ENCODE measurements around the gene ACTR1A.

ACTR1A gene

GRCh38 chr10:102480396-102480795 is 22.1 kb downstream of the ACTR1A start:
- no peaks in the 10 kb centered on the region for H3K9me3 Mint-ChIP-seq
- no peak overlapping the region for H3K4me3 Mint-ChIP-seq
- peaks cover 5% of the 10 kb centered on the region for H3K4me1 Mint-ChIP-seq (ENCODE audit: low read depth)
- no peak overlapping the region for H3K27ac Mint-ChIP-seq
- no peaks in the 10 kb centered on the region for H3K27me3 Mint-ChIP-seq (ENCODE audit: low read depth)
- peaks cover 31% of the 10 kb centered on the region for H3K36me3 Mint-ChIP-seq (ENCODE audit: low read depth)

- peaks cover 34% of the 10 kb centered on the region for H3K36me3 Mint-ChIP-seq (ENCODE audit: low read depth)
- no peak overlapping the region for H3K27ac Mint-ChIP-seq
- no peak overlapping the region for H3K4me3 Mint-ChIP-seq
- H3K4me1 Mint-ChIP-seq (ENCODE audit: low read depth) = peaks cover 5% of the 10 kb centered on the region
- no peaks in the 10 kb centered on the region for H3K9me3 Mint-ChIP-seq
- H3K27me3 Mint-ChIP-seq (ENCODE audit: low read depth) = no peaks in the 10 kb centered on the region
Measured at GRCh38 chr10:102479651-102480050, 22.9 kb downstream of the ACTR1A start.

GRCh38 chr10:102476466-102477141 is 25.9 kb downstream of the ACTR1A start:
- no peak overlapping the region for H3K27ac Mint-ChIP-seq
- H3K4me1 Mint-ChIP-seq (ENCODE audit: low read depth) = peaks cover 15% of the 10 kb centered on the region
- no peaks in the 10 kb centered on the region for H3K9me3 Mint-ChIP-seq

GRCh38 chr10:102475451-102476040 is 27.0 kb downstream of the ACTR1A start:
- Mint-ChIP-seq H3K27ac (peak overlapping the region; percentile 24), H3K9me3 (no peaks in the 10 kb centered on the region), H3K27me3 (ENCODE audit: low read depth) (no peaks in the 10 kb centered on the region), H3K36me3 (ENCODE audit: low read depth) (peaks cover 28% of the 10 kb centered on the region), H3K4me1 (ENCODE audit: low read depth) (peaks cover 15% of the 10 kb centered on the region), H3K4me3 (no peak overlapping the region)

More at GRCh38 chr10:102476466-102477141, 25.9 kb downstream of the ACTR1A start:
- no peaks in the 10 kb centered on the region for H3K27me3 Mint-ChIP-seq (ENCODE audit: low read depth)
- no peak overlapping the region for H3K4me3 Mint-ChIP-seq
- H3K36me3 Mint-ChIP-seq (ENCODE audit: low read depth) = peaks cover 30% of the 10 kb centered on the region

- Mint-ChIP-seq H3K4me3 (no peak overlapping the region), H3K9me3 (no peaks in the 10 kb centered on the region), H3K4me1 (ENCODE audit: low read depth) (peaks cover 14% of the 10 kb centered on the region), H3K27ac (peak overlapping the region; percentile 65), H3K27me3 (ENCODE audit: low read depth) (no peaks in the 10 kb centered on the region), H3K36me3 (ENCODE audit: low read depth) (peaks cover 18% of the 10 kb centered on the region)
Measured at GRCh38 chr10:102473445-102474331, 28.8 kb downstream of the ACTR1A start.

- Mint-ChIP-seq H3K27ac (no peak overlapping the region), H3K27me3 (ENCODE audit: low read depth) (no peaks in the 10 kb centered on the region), H3K9me3 (no peaks in the 10 kb centered on the region), H3K4me3 (no peak overlapping the region), H3K36me3 (ENCODE audit: low read depth) (peaks cover 20% of the 10 kb centered on the region), H3K4me1 (ENCODE audit: low read depth) (peaks cover 14% of the 10 kb centered on the region)
Measured at GRCh38 chr10:102470579-102471546, 31.6 kb downstream of the ACTR1A start.

GRCh38 chr10:102468683-102469082 is 33.8 kb downstream of the ACTR1A start:
- Mint-ChIP-seq H3K9me3 (no peaks in the 10 kb centered on the region), H3K27me3 (ENCODE audit: low read depth) (no peaks in the 10 kb centered on the region), H3K36me3 (ENCODE audit: low read depth) (peaks cover 13% of the 10 kb centered on the region), H3K4me3 (no peak overlapping the region), H3K4me1 (ENCODE audit: low read depth) (peaks cover 12% of the 10 kb centered on the region), H3K27ac (no peak overlapping the region)

GRCh38 chr10:102467971-102468438 is 34.5 kb downstream of the ACTR1A start:
- Mint-ChIP-seq H3K27ac (no peak overlapping the region), H3K4me3 (no peak overlapping the region), H3K4me1 (ENCODE audit: low read depth) (peaks cover 10% of the 10 kb centered on the region), H3K9me3 (no peaks in the 10 kb centered on the region), H3K27me3 (ENCODE audit: low read depth) (no peaks in the 10 kb centered on the region), H3K36me3 (ENCODE audit: low read depth) (peaks cover 8% of the 10 kb centered on the region)

GRCh38 chr10:102467318-102467717 is 35.2 kb downstream of the ACTR1A start:
- Mint-ChIP-seq H3K4me3 (no peak overlapping the region), H3K9me3 (no peaks in the 10 kb centered on the region)

GRCh38 chr10:102465466-102465865 is 37.0 kb downstream of the ACTR1A start:
- Mint-ChIP-seq H3K4me1 (ENCODE audit: low read depth) (peaks cover 31% of the 10 kb centered on the region), H3K36me3 (ENCODE audit: low read depth) (peaks cover 2% of the 10 kb centered on the region), H3K27ac (no peak overlapping the region), H3K9me3 (no peaks in the 10 kb centered on the region), H3K27me3 (ENCODE audit: low read depth) (peaks cover 4% of the 10 kb centered on the region), H3K4me3 (no peak overlapping the region)

More at GRCh38 chr10:102467318-102467717, 35.2 kb downstream of the ACTR1A start:
- no peak overlapping the region for H3K27ac Mint-ChIP-seq
- H3K36me3 Mint-ChIP-seq (ENCODE audit: low read depth) = peaks cover 5% of the 10 kb centered on the region
- H3K27me3 Mint-ChIP-seq (ENCODE audit: low read depth) = peaks cover 4% of the 10 kb centered on the region
- peaks cover 16% of the 10 kb centered on the region for H3K4me1 Mint-ChIP-seq (ENCODE audit: low read depth)

GRCh38 chr10:102463983-102464382 is 38.5 kb downstream of the ACTR1A start:
- no peaks in the 10 kb centered on the region for H3K9me3 Mint-ChIP-seq
- H3K36me3 Mint-ChIP-seq (ENCODE audit: low read depth) = peaks cover 5% of the 10 kb centered on the region
- no peak overlapping the region for H3K4me3 Mint-ChIP-seq
- peaks cover 30% of the 10 kb centered on the region for H3K4me1 Mint-ChIP-seq (ENCODE audit: low read depth)
- H3K27ac Mint-ChIP-seq = no peak overlapping the region
- peaks cover 4% of the 10 kb centered on the region for H3K27me3 Mint-ChIP-seq (ENCODE audit: low read depth)

GRCh38 chr10:102462512-102463054 is 39.9 kb downstream of the ACTR1A start:
- Mint-ChIP-seq H3K9me3 (no peaks in the 10 kb centered on the region), H3K27ac (no peak overlapping the region), H3K4me1 (ENCODE audit: low read depth) (peaks cover 28% of the 10 kb centered on the region), H3K36me3 (ENCODE audit: low read depth) (peaks cover 2% of the 10 kb centered on the region), H3K27me3 (ENCODE audit: low read depth) (peaks cover 4% of the 10 kb centered on the region), H3K4me3 (peak overlapping the region; percentile 26)

- Mint-ChIP-seq H3K9me3 (no peaks in the 10 kb centered on the region), H3K4me3 (peak overlapping the region; percentile 95), H3K27ac (peak overlapping the region; percentile 90), H3K4me1 (ENCODE audit: low read depth) (peaks cover 28% of the 10 kb centered on the region), H3K27me3 (ENCODE audit: low read depth) (peaks cover 4% of the 10 kb centered on the region), H3K36me3 (ENCODE audit: low read depth) (peaks cover 2% of the 10 kb centered on the region)
Measured at GRCh38 chr10:102461187-102462054, 41.1 kb downstream of the ACTR1A start.
